ENCODE data around the gene TTBK2.

TTBK2 gene

GRCh38 chr15:42741710-42742109 is 178.9 kb downstream of the TTBK2 start:
- no peaks in the 10 kb centered on the region for H3K27me3 ChIP-seq (replicated peaks)
- in situ Hi-C loops (cut with HindIII; ENCODE audit: low pct_ligation_motif_present, low sequenced_read_pairs) = no loop called here

GRCh38 chr15:42737529-42738328 is 182.8 kb downstream of the TTBK2 start:
- Histone ChIP-seq H3K36me3 (replicated peaks) (peaks cover 6% of the 10 kb centered on the region), H3K27ac (peak overlapping the region; percentile 59), H3K4me3 (ENCODE audit: low read depth, low read length) (peak overlapping the region; percentile 61), H3K27me3 (replicated peaks) (no peaks in the 10 kb centered on the region)
- no peak for DNase-seq
- no peak for TF ChIP-seq CTCF (IDR thresholded peaks at IDR 0.05; ENCODE audit: low read depth, low read length, missing control alignments)
- in situ Hi-C loops (cut with HindIII; ENCODE audit: low pct_ligation_motif_present, low sequenced_read_pairs) = no loop called here

More at GRCh38 chr15:42741710-42742109, 178.9 kb downstream of the TTBK2 start:
- no peak for TF ChIP-seq CTCF (IDR thresholded peaks at IDR 0.05; ENCODE audit: low read depth, low read length, missing control alignments)
- DNase-seq = no peak
- Histone ChIP-seq H3K4me3 (ENCODE audit: low read depth, low read length) (no peak overlapping the region), H3K27ac (no peak overlapping the region), H3K36me3 (replicated peaks) (no peaks in the 10 kb centered on the region)

GRCh38 chr15:42736793-42737528 is 183.6 kb downstream of the TTBK2 start, which contains the start of gene CDAN1:
Gene CDAN1, minus strand, starts transcription at chr15:42737128. Its CDS starts 26 bp downstream, at chr15:42737102.
- Histone ChIP-seq H3K4me3 (ENCODE audit: low read depth, low read length) (peak within 1 kb of the TSS; percentile 87), H3K36me3 (replicated peaks) (peaks cover 10% of the 10 kb centered on the region), H3K27ac (peak within 1 kb of the TSS; percentile 59), H3K27me3 (replicated peaks) (no peaks in the 10 kb centered on the region)
- in situ Hi-C loops (cut with HindIII; ENCODE audit: low pct_ligation_motif_present, low sequenced_read_pairs) = no loop called here
- DNase-seq = peak; percentile 72
- TF ChIP-seq CTCF (IDR thresholded peaks at IDR 0.05; ENCODE audit: low read depth, low read length, missing control alignments) = no peak

GRCh38 chr15:42736178-42736792 is 184.3 kb downstream of the TTBK2 start:
- TF ChIP-seq CTCF (IDR thresholded peaks at IDR 0.05; ENCODE audit: low read depth, low read length, missing control alignments) = no peak
- H3K27ac ChIP-seq = no peak overlapping the region
- in situ Hi-C loops (cut with HindIII; ENCODE audit: low pct_ligation_motif_present, low sequenced_read_pairs) = no loop called here
- no peaks in the 10 kb centered on the region for H3K27me3 ChIP-seq (replicated peaks)
- DNase-seq = no peak
- peaks cover 17% of the 10 kb centered on the region for H3K36me3 ChIP-seq (replicated peaks)
- H3K4me3 ChIP-seq (ENCODE audit: low read depth, low read length) = peak overlapping the region; percentile 87

- no peaks in the 10 kb centered on the region for H3K27me3 ChIP-seq (replicated peaks)
- in situ Hi-C loops (cut with HindIII; ENCODE audit: low pct_ligation_motif_present, low sequenced_read_pairs) = no loop called here
- TF ChIP-seq CTCF (IDR thresholded peaks at IDR 0.05; ENCODE audit: low read depth, low read length, missing control alignments) = no peak
- H3K27ac ChIP-seq = no peak overlapping the region
- DNase-seq = no peak
- peak overlapping the region; percentile 87 for H3K4me3 ChIP-seq (ENCODE audit: low read depth, low read length)
- H3K36me3 ChIP-seq (replicated peaks) = peaks cover 21% of the 10 kb centered on the region
Observed at GRCh38 chr15:42735382-42736165, 185.0 kb downstream of the TTBK2 start.

Measured in brain microvascular endothelial cell (primary cell).